ENCODE results near the gene DSCAM. TPM values are rescaled to one million over a fixed set of nuclear protein-coding genes. Genes with fewer than 3 reads are reported as not detected.

Gene DSCAM
- total RNA-seq, 2 experiments from 2014 or later: not detected

GRCh38 chr21:40680311-40680710 is 166.6 kb downstream of the DSCAM start:
- ChIA-PET POLR2A (no interaction called here), CTCF (no interaction called here)
- ATAC-seq (no peak), DNase-seq (no peak)
- Mint-ChIP-seq H3K4me1 (ENCODE audit: low read depth) (no peaks in the 10 kb centered on the region), H3K4me3 (no peak overlapping the region), H3K36me3 (ENCODE audit: low read depth) (no peaks in the 10 kb centered on the region), H3K27ac (no peak overlapping the region), H3K9me3 (peaks cover 3% of the 10 kb centered on the region), H3K27me3 (no peaks in the 10 kb centered on the region)
- no peak for TF ChIP-seq CTCF (IDR thresholded peaks at IDR 0.05)
- intact Hi-C loops (cut with micrococcal nuclease): no loop called here

- Mint-ChIP-seq H3K27ac (no peak overlapping the region), H3K36me3 (ENCODE audit: low read depth) (no peaks in the 10 kb centered on the region), H3K4me1 (ENCODE audit: low read depth) (no peaks in the 10 kb centered on the region), H3K27me3 (no peaks in the 10 kb centered on the region), H3K9me3 (peaks cover 5% of the 10 kb centered on the region), H3K4me3 (no peak overlapping the region)
- ChIA-PET POLR2A (no interaction called here), CTCF (no interaction called here)
- intact Hi-C loops (cut with micrococcal nuclease): no loop called here
- TF ChIP-seq CTCF (IDR thresholded peaks at IDR 0.05): no peak
- no peak for DNase-seq
- no peak for ATAC-seq
Observed at GRCh38 chr21:40678681-40679284, 168.2 kb downstream of the DSCAM start.

- H3K27me3 Mint-ChIP-seq: no peaks in the 10 kb centered on the region
- H3K9me3 Mint-ChIP-seq: peaks cover 1% of the 10 kb centered on the region
- H3K4me3 Mint-ChIP-seq: no peak overlapping the region
- CTCF ChIA-PET: no interaction called here
- no peak overlapping the region for H3K27ac Mint-ChIP-seq
- no peaks in the 10 kb centered on the region for H3K4me1 Mint-ChIP-seq (ENCODE audit: low read depth)
- no peak for TF ChIP-seq CTCF (IDR thresholded peaks at IDR 0.05)
- ATAC-seq (no peak), DNase-seq (no peak)
- intact Hi-C loops (cut with micrococcal nuclease): no loop called here
- no peaks in the 10 kb centered on the region for H3K36me3 Mint-ChIP-seq (ENCODE audit: low read depth)
- POLR2A ChIA-PET: interaction anchor here (1.2 kb wide), 1 partner anchor 11 kb away, joined by 4 read pairs; no protein-coding TSS in a partner anchor
Observed at GRCh38 chr21:40675017-40675416, 171.9 kb downstream of the DSCAM start.

- ChIA-PET POLR2A (interaction anchor here (0.6 to 0.9 kb wide), 2 partner anchors 11 to 110 kb away, joined by 3 read pairs; no protein-coding TSS in a partner anchor), CTCF (no interaction called here)
- intact Hi-C loops (cut with micrococcal nuclease): no loop called here
- Mint-ChIP-seq H3K9me3 (peaks cover 1% of the 10 kb centered on the region), H3K4me3 (no peak overlapping the region), H3K27me3 (no peaks in the 10 kb centered on the region), H3K36me3 (ENCODE audit: low read depth) (no peaks in the 10 kb centered on the region), H3K27ac (no peak overlapping the region), H3K4me1 (ENCODE audit: low read depth) (no peaks in the 10 kb centered on the region)
- no peak for TF ChIP-seq CTCF (IDR thresholded peaks at IDR 0.05)
- DNase-seq (no peak), ATAC-seq (no peak)
Observed at GRCh38 chr21:40672602-40673001, 174.4 kb downstream of the DSCAM start.

GRCh38 chr21:40671716-40672115 is 175.2 kb downstream of the DSCAM start:
- ATAC-seq (no peak), DNase-seq (no peak)
- TF ChIP-seq CTCF (IDR thresholded peaks at IDR 0.05): no peak
- H3K27me3 Mint-ChIP-seq: no peaks in the 10 kb centered on the region
- peaks cover 1% of the 10 kb centered on the region for H3K9me3 Mint-ChIP-seq
- no peak overlapping the region for H3K4me3 Mint-ChIP-seq
- ChIA-PET POLR2A (no interaction called here), CTCF (no interaction called here)
- no peaks in the 10 kb centered on the region for H3K36me3 Mint-ChIP-seq (ENCODE audit: low read depth)
- H3K4me1 Mint-ChIP-seq (ENCODE audit: low read depth): no peaks in the 10 kb centered on the region
- no peak overlapping the region for H3K27ac Mint-ChIP-seq
- intact Hi-C loops (cut with micrococcal nuclease): no loop called here

All from activated CD8-positive, alpha-beta T cell treated with anti-CD3 and anti-CD28 coated beads for 36 hours (primary cell).